GM19468 (cell line): ENCODE data around the gene LPAR1.
A peak's percentile ranks its signal among the peaks of the same experiment; 100 is the strongest.

Experiments used
- ATAC-seq: cut with Tn5 transposase; IDR thresholded peaks from one replicate; pipeline ENCODE4 v1.9.1; 2021; ENCODE audit warnings: mild to moderate bottlenecking, moderate library complexity, moderate number of reproducible peaks; ENCODE audit not compliant: unreplicated experiment; ENCODE audit errors: extremely low read depth

The LPAR1 gene

GRCh38 chr9:110933350-110934001 is 104.8 kb downstream of the LPAR1 start:
- ATAC-seq: peak; percentile 51

- ATAC-seq: no peak
Observed at GRCh38 chr9:110932863-110933262, 105.4 kb downstream of the LPAR1 start.

- no peak for ATAC-seq
Observed at GRCh38 chr9:110928599-110928998, 109.7 kb downstream of the LPAR1 start.

- no peak for ATAC-seq
Observed at GRCh38 chr9:110926828-110927487, 111.3 kb downstream of the LPAR1 start.

- ATAC-seq: no peak
Observed at GRCh38 chr9:110923601-110924000, 114.7 kb downstream of the LPAR1 start.

- ATAC-seq: no peak
Observed at GRCh38 chr9:110922145-110922544, 116.1 kb downstream of the LPAR1 start.

- ATAC-seq: no peak
Observed at GRCh38 chr9:110921705-110922104, 116.6 kb downstream of the LPAR1 start.

GRCh38 chr9:110919609-110920008 is 118.7 kb downstream of the LPAR1 start:
- no peak for ATAC-seq

- no peak for ATAC-seq
Observed at GRCh38 chr9:110919050-110919435, 119.2 kb downstream of the LPAR1 start.

GRCh38 chr9:110918316-110919049 is 119.8 kb downstream of the LPAR1 start:
- no peak for ATAC-seq

GRCh38 chr9:110916403-110916802 is 121.9 kb downstream of the LPAR1 start:
- ATAC-seq: no peak

GRCh38 chr9:110912419-110913291 is 125.6 kb downstream of the LPAR1 start:
- ATAC-seq: no peak

GRCh38 chr9:110911659-110912418 is 126.4 kb downstream of the LPAR1 start:
- no peak for ATAC-seq

GRCh38 chr9:110908894-110909293 is 129.4 kb downstream of the LPAR1 start:
- ATAC-seq: no peak

- ATAC-seq: no peak
Observed at GRCh38 chr9:110900917-110901316, 137.4 kb downstream of the LPAR1 start.

GRCh38 chr9:110900456-110900855 is 137.8 kb downstream of the LPAR1 start:
- no peak for ATAC-seq

GRCh38 chr9:110898866-110899265 is 139.4 kb downstream of the LPAR1 start:
- ATAC-seq: no peak

GRCh38 chr9:110898358-110898757 is 139.9 kb downstream of the LPAR1 start:
- no peak for ATAC-seq

GRCh38 chr9:110897943-110898342 is 140.3 kb downstream of the LPAR1 start:
- no peak for ATAC-seq
